Hepatocyte (in vitro differentiated cells): Measurements from ENCODE around the gene LTF.

ENCODE experiments used
- EZH2 ChIP-seq: fragments of 200-600 bp; sonication (generic); IDR thresholded peaks from 2 replicates; pipeline ENCODE4 v1.6.1; 2016; ENCODE audit warnings: antibody characterized with exemption, mild to moderate bottlenecking, borderline replicate concordance
- EZH2phosphoT487 ChIP-seq: fragments of 200-600 bp; sonication (generic); IDR thresholded peaks from one replicate; pipeline ENCODE4 v1.6.1; 2018; ENCODE audit warnings: antibody characterized with exemption, mild to moderate bottlenecking, low read depth, moderate library complexity; ENCODE audit not compliant: unreplicated experiment, severe bottlenecking
- TF ChIP-seq, protein P1 (sequence below): fragments of 200-600 bp; sonication (generic); IDR thresholded peaks from 2 replicates; pipeline ENCODE4 v1.5.1; 2016; ENCODE audit warnings: antibody characterized with exemption, mild to moderate bottlenecking; ENCODE audit not compliant: poor library complexity

DNA sequence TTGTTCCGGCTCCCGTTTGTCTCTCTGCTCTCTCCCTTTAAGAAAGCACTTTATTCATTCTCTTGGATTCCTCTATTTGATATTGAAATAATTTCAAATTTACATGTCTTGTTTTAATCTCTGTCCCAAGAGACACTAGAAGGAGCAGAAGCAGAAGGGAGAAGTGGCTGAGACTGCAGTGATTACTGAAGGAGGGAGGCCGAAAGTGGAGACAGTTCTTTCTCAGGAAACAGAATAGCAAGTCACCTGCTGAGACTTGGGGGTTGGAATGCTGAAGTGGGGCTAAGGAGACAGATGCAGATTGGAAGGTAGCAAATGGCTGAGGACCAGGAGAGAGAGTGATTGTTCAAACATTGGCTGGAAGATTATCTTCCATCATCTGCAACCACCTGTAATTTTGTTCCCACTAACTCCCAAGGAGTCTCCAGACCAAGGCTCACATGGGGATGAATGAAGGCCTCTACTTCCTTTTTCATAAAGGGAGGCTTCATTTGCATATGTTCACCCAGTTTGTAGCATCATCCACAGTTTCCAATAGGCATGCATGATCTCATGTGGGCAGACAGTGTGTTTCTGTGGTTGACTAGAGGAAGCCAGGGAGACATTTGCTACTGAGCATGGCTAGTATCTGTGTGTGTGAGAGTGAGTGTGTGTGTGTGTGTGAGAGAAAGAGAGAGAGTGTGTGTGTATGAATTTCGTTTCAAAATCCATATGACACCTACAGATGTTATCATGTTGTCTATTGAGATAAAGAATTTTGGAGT, 24.0 kb downstream of the LTF start:
- TF ChIP-seq, protein P1, sequence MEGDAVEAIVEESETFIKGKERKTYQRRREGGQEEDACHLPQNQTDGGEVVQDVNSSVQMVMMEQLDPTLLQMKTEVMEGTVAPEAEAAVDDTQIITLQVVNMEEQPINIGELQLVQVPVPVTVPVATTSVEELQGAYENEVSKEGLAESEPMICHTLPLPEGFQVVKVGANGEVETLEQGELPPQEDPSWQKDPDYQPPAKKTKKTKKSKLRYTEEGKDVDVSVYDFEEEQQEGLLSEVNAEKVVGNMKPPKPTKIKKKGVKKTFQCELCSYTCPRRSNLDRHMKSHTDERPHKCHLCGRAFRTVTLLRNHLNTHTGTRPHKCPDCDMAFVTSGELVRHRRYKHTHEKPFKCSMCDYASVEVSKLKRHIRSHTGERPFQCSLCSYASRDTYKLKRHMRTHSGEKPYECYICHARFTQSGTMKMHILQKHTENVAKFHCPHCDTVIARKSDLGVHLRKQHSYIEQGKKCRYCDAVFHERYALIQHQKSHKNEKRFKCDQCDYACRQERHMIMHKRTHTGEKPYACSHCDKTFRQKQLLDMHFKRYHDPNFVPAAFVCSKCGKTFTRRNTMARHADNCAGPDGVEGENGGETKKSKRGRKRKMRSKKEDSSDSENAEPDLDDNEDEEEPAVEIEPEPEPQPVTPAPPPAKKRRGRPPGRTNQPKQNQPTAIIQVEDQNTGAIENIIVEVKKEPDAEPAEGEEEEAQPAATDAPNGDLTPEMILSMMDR = no peak
- TF ChIP-seq EZH2 = no peak
- no peak for TF ChIP-seq EZH2phosphoT487
